Bronchial epithelial cell (primary cell): ENCODE results near the gene SH3RF1. TPM values are rescaled to one million over a fixed set of nuclear protein-coding genes. Genes with fewer than 3 reads are reported as not detected.
A peak's percentile ranks its signal among the peaks of the same experiment; 100 is the strongest.

ENCODE experiments used
- DNase-seq: peaks from one replicate; pipeline ENCODE4 v3.0.0-alpha.2; 2010; ENCODE audit warnings: low read depth
- FAIRE-seq: peaks from 2 replicates; lab custom pipeline; 2011; peaks lifted over from hg19 to GRCh38; lab: Jason Lieb, UNC
- H3K27me3 ChIP-seq: 2 replicates; pipeline ENCODE4 v1.5.1; 2011; ENCODE audit warnings: low read length; ENCODE audit not compliant: control insufficient read depth, insufficient read depth
- H3K36me3 ChIP-seq: 2 replicates; pipeline ENCODE4 v1.5.1; 2011; ENCODE audit warnings: low read length; ENCODE audit not compliant: control insufficient read depth, insufficient read depth
- H3K4me3 ChIP-seq: 2 replicates; pipeline ENCODE4 v1.5.1; 2011; ENCODE audit warnings: mild to moderate bottlenecking, low read depth, low read length, control low read depth
- total RNA-seq: library from RNA; depleted of rRNA; stranded (reverse); fragments of >200 nt; gene quantifications from 2 replicates; pipeline ENCODE4 v1.2.1, GENCODE V29; 2014
- TF ChIP-seq, protein P1 (sequence below): IDR thresholded peaks from 2 replicates; pipeline ENCODE4 v1.5.1; 2011; ENCODE audit warnings: mild to moderate bottlenecking, moderate library complexity, low read length, control low read depth, inconsistent platforms; ENCODE audit not compliant: insufficient read depth, severe bottlenecking

SH3RF1 gene
- total RNA-seq, 1 donor from 2014 or later = 9.0 TPM

DNA sequence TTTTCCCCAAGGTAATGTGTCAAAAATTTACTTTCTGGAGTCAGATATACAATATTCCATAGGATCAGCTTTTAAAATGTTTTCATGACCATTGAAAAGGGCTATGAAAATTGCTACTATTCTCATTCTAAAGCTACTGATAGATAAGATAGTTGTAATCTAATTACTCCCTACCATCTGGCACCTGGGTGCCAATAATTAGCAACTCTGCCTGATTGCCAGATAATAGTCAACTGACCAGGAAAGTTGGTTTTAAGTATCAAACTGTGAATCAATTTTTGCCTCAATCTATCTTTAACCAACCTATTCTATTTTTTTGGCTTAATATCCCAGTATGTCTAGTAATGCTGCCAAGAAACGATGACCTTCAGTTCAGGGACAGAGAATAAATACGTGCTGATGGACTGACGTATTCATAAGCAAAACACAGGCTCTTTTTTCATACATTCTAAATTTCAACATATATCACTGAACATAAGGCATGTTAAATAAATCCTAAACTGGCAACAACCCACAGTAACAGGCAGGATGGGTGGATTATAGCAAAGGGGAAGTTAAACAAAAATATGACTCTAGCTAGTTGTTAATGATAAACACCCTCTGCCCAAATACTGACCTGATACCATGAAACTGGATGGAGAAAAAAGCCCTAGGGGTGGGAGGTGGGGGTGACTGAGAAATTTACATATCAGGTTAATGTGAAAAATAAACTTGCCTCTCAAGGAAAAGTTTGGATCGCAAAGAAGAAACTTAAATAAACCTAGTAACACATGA is 18.2 kb downstream of the SH3RF1 start:
- H3K36me3 ChIP-seq = no peaks in the 10 kb centered on the region
- FAIRE-seq = no peak

DNA sequence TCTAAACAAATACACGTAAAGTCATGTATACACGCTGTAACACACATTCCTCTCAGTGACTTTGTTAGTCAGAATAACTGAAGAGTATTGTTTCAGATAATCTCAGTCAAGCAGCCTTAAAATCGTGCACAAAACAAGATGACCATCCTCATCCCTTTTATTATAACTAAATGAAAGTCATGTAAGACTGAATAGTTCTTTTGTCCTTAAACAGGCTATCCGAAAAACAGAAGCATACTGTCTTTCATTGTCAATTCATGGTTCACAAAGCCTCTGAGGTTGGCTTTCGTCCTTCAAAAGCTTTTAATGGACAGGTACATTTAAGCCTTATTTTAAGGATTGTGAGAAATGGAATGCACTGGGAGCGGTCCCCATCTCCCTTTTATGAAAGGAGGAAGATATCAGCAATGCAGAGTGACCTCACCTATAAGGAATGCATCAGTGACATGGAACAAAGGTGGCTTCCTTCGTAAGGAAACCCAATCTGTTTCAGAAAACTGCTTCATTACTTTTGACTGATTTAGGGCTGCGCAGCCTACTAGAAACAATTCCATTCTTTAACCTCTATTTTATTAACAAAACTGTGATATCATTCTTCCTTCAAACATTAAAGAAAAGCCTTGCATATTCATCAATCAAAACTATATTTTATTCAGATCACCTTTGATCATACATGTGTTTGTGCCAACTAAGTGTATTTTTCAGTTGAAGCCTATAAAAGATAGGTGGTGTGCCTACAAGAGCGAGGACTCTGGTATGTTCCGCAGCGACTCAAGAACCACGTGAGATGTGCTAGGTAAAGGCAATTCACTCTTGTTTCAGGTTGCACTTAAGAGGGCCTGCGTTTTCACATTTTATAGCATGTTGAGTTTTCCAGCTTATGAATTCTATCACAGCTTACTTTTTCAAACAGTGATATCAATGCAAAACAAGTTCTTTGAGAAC is 19.2 kb downstream of the SH3RF1 start:
- H3K4me3 ChIP-seq = no peak overlapping the region
- no peak for FAIRE-seq
- TF ChIP-seq, protein P1, sequence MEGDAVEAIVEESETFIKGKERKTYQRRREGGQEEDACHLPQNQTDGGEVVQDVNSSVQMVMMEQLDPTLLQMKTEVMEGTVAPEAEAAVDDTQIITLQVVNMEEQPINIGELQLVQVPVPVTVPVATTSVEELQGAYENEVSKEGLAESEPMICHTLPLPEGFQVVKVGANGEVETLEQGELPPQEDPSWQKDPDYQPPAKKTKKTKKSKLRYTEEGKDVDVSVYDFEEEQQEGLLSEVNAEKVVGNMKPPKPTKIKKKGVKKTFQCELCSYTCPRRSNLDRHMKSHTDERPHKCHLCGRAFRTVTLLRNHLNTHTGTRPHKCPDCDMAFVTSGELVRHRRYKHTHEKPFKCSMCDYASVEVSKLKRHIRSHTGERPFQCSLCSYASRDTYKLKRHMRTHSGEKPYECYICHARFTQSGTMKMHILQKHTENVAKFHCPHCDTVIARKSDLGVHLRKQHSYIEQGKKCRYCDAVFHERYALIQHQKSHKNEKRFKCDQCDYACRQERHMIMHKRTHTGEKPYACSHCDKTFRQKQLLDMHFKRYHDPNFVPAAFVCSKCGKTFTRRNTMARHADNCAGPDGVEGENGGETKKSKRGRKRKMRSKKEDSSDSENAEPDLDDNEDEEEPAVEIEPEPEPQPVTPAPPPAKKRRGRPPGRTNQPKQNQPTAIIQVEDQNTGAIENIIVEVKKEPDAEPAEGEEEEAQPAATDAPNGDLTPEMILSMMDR = no peak
- no peaks in the 10 kb centered on the region for H3K27me3 ChIP-seq
- no peaks in the 10 kb centered on the region for H3K36me3 ChIP-seq
- peak; percentile 72 for DNase-seq

More for the DNA sequence above, 18.2 kb downstream of the SH3RF1 start:
- no peak for DNase-seq
- H3K4me3 ChIP-seq = no peak overlapping the region
- H3K27me3 ChIP-seq = no peaks in the 10 kb centered on the region
- TF ChIP-seq, protein P1 = no peak

DNA sequence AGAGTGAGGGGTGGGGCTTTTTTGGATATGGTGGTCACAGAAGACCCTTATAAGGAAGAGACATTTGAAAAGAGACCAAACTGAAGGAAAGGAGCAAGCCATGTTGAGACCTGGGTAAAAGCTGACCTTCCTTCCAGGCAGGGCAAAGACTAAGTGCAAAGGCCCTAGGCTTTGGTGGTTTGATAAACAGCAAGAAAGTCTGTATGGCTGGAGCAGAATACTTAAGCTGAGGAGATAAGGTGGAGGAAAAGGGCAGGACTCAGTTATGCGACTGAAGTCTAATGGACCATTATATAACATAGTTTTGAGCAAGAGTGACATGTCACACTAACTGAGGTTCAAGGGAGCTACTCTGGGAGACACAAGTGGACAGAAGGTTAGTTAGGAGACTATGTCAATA is 20.0 kb downstream of the SH3RF1 start:
- no peaks in the 10 kb centered on the region for H3K27me3 ChIP-seq
- no peak overlapping the region for H3K4me3 ChIP-seq
- no peaks in the 10 kb centered on the region for H3K36me3 ChIP-seq
- DNase-seq (no peak), FAIRE-seq (no peak)
- TF ChIP-seq, protein P1 = no peak

DNA sequence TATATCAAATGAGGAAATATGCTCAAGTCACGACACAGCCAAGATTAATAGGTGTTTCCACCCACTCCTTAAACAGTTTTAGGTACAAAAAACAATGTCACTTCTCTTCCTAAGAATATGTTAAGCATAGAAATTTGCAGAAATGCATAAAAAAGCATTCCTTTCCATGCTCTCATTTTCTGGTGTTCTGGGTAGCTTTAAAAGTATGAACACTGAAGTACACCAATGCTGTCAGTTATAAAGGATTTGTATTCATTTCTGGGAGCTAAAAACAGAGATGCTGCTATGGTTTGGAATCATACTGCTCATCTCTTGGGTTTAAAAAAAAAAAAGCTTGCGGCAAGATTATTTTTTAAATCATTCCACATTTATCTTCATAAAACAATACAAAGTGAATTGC is 20.8 kb downstream of the SH3RF1 start:
- no peaks in the 10 kb centered on the region for H3K27me3 ChIP-seq
- FAIRE-seq (no peak), DNase-seq (no peak)
- TF ChIP-seq, protein P1 = no peak
- no peak overlapping the region for H3K4me3 ChIP-seq
- H3K36me3 ChIP-seq = no peaks in the 10 kb centered on the region

DNA sequence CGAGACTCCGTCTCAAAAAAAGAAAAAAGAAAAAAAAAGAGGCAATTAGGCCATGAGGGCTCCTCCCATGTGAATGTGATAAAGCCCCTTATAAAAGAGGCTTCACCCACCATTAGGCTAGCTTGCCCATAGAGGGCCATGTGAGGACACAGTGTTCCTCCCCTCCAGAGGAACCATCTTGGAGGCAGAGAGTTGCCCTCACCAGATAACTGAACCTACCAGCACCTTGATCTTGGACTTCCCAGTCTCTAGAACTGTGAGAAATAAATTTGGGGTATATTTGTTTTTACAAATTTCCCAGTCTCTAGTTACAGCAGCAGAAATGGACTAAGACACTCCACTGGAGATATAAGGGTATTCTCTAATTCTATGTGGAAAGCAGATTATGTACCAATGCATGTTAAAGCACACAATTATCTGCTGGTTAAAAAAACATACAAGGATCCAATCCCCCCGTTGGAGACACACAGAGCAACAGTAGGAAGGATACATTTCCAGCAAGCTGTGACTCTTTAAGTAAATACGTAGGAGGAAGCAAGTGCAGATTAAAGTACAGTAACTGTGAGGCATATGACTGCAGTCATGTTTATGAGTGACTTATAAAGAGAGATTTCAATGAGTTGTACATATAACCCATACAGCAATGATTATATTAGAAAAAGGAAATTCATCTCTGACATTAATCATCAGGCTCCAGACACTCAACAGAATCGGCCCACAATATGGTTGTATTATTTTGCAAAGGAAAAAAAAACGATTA is 21.4 kb downstream of the SH3RF1 start:
- DNase-seq (peak; percentile 87), FAIRE-seq (no peak)
- Histone ChIP-seq H3K4me3 (no peak overlapping the region), H3K36me3 (no peaks in the 10 kb centered on the region), H3K27me3 (no peaks in the 10 kb centered on the region)
- TF ChIP-seq, protein P1 = no peak
